Esophagus muscularis mucosa (tissue), 3 donors: Measurements from ENCODE around the gene CSH2.

ENCODE experiments used
- CTCF ChIP-seq, 3 experiments: fragments of 200-600 bp in 2 of 3; fragments of 450-650 bp in 1 of 3; sonication (generic) in 2 of 3; IDR thresholded peaks; one replicate each; pipeline ENCODE4 v1.5.1; 2017 to 2019; ENCODE audit warnings: antibody characterized with exemption in 3 of 3, mild to moderate bottlenecking in 2 of 3, moderate library complexity in 1 of 3
- POLR2A ChIP-seq: fragments of 450-650 bp; IDR thresholded peaks from one replicate; pipeline ENCODE4 v1.6.1; 2017; ENCODE audit warnings: antibody characterized with exemption, moderate library complexity, mild to moderate bottlenecking, low read depth
- POLR2AphosphoS5 ChIP-seq, 2 donors: sonication (generic); formaldehyde crosslinking; IDR thresholded peaks; one replicate each; pipeline ENCODE4 v1.6.1; 2017; ENCODE audit warnings: antibody characterized with exemption in 2 of 2

DNA sequence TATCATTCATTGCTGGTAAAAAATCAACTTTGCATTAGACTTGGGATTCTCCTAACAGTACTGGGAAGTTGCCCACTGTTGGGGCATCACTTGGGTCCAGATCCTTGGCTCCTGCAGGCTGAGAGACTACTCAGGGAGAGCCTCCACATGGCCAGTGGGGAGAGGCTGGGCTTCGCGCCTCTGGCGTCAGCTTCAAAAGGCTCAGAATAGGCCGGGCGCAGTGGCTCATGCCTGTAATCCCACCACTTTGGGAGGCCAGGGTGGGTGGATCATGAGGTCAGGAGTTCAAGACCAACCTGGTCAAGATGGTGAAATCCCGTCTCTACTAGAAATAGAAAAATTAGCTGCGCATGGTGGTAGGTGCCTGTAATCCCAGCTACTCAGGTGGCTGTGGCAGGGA is 41.0 kb upstream of the CSH2 start:
- no peak for TF ChIP-seq CTCF (IDR thresholded peaks at IDR 0.05)
- no peak for TF ChIP-seq POLR2AphosphoS5 (IDR thresholded peaks at IDR 0.05)
- no peak for TF ChIP-seq POLR2A
